Upper lobe of left lung (tissue), 6 donors: Measurements from ENCODE around the gene WIF1. TPM values are rescaled to one million over a fixed set of nuclear protein-coding genes. Genes with fewer than 3 reads are reported as not detected.

Source experiments
- ATAC-seq, 2 donors: fragments of 200-7000 bp; cut with Tn5 transposase; one replicate each; pipeline ENCODE4 v1.9.1; 2022; ENCODE audit warnings: mild to moderate bottlenecking in 2 of 2, moderate library complexity in 2 of 2; ENCODE audit not compliant: low FRiP score in 2 of 2
- DNase-seq, 2 donors: peaks; one replicate each; pipeline ENCODE4 v3.0.0-alpha.2; 2019 to 2020
- H3K27ac ChIP-seq, 4 donors: fragments of 200-600 bp; sonication (generic); one replicate each; pipeline ENCODE4 v1.5.1; 2016 to 2019
- H3K27me3 ChIP-seq, 4 donors: fragments of 200-600 bp; sonication (generic); one replicate each; pipeline ENCODE4 v1.5.1; 2017 to 2019
- H3K36me3 ChIP-seq, 4 donors: fragments of 200-600 bp; sonication (generic); one replicate each; pipeline ENCODE4 v1.5.1; 2016 to 2019
- H3K4me1 ChIP-seq, 4 donors: fragments of 200-600 bp; sonication (generic); one replicate each; pipeline ENCODE4 v1.5.1; 2018 to 2019
- H3K4me3 ChIP-seq, 4 donors: fragments of 200-600 bp; sonication (generic); one replicate each; pipeline ENCODE4 v1.5.1; 2017 to 2019; ENCODE audit warnings: mild to moderate bottlenecking in 2 of 4, moderate library complexity in 1 of 4
- H3K9me3 ChIP-seq, 4 donors: fragments of 200-600 bp; sonication (generic); one replicate each; pipeline ENCODE4 v1.5.1; 2018 to 2019
- CTCF ChIP-seq, 6 experiments: fragments of 450-650 bp in 4 of 6; fragments of 200-600 bp in 2 of 6; sonication (generic) in 2 of 6; IDR thresholded peaks; one replicate each; pipeline ENCODE4 v1.5.1; 2016 to 2019; ENCODE audit warnings: antibody characterized with exemption in 6 of 6
- EP300 ChIP-seq, 4 donors: sonication (generic); formaldehyde crosslinking; IDR thresholded peaks; one replicate each; pipeline ENCODE4 v1.5.1; 2017; ENCODE audit warnings: antibody characterized with exemption in 4 of 4, control low read depth in 2 of 4
- POLR2A ChIP-seq, 4 donors: fragments of 450-650 bp; IDR thresholded peaks; one replicate each; pipeline ENCODE4 v1.5.1; 2016 to 2017; ENCODE audit warnings: antibody characterized with exemption in 4 of 4, mild to moderate bottlenecking in 2 of 4
- POLR2AphosphoS5 ChIP-seq, 2 donors: sonication (generic); formaldehyde crosslinking; IDR thresholded peaks; one replicate each; pipeline ENCODE4 v1.5.1; 2017; ENCODE audit warnings: antibody characterized with exemption in 2 of 2
- WGBS, 2 donors: methylation state at CpG; one replicate each; pipeline ENCODE4 v1.1.5; 2017 to 2018; 5-methylcytosine and 5-hydroxymethylcytosine counted together
- total RNA-seq, 6 donors: library from RNA; depleted of rRNA in 4 of 6; stranded (reverse); fragments of >200 nt in 4 of 6; gene quantifications; one replicate each; pipeline versions ENCODE4 v1.1.0 to v1.2.1, GENCODE V29; 2016 to 2021
- donor health status: DM: no; HTN: no; CAD: no; lungs with moderate emphysema.
- donor health status: DM: no; HTN: yes; CAD: no; lungs with severe emphysema.

WIF1 gene
- total RNA-seq, 6 donors from 2014 or later, result 32.6 to 250 (median 64.4) TPM

- DNase-seq (no peak), ATAC-seq (no peak)
- Histone ChIP-seq H3K27me3 (no peaks in the 10 kb centered on the region), H3K4me3 (no peak overlapping the region), H3K27ac (no peak overlapping the region), H3K36me3 (no peaks in the 10 kb centered on the region), H3K9me3 (no peaks in the 10 kb centered on the region), H3K4me1 (no peaks in the 10 kb centered on the region)
- 80 to 91% methylated on average over 8 of the region's 8 CpGs for WGBS, 2 donors
- TF ChIP-seq POLR2A (IDR thresholded peaks at IDR 0.05), result no peak
Measured at GRCh38 chr12:65067383-65067782, 53.7 kb downstream of the WIF1 start.

GRCh38 chr12:65055859-65056258, 65.2 kb downstream of the WIF1 start:
- TF ChIP-seq POLR2AphosphoS5 (IDR thresholded peaks at IDR 0.05) (no peak), POLR2A (IDR thresholded peaks at IDR 0.05) (no peak), EP300 (IDR thresholded peaks at IDR 0.05) (no peak), CTCF (IDR thresholded peaks at IDR 0.05) (no peak)
- no peaks in the 10 kb centered on the region for H3K4me1 ChIP-seq
- 59 to 64% methylated on average over 4 of the region's 4 CpGs for WGBS, 2 donors
- no peak for ATAC-seq
- H3K27ac ChIP-seq, result no peak overlapping the region
- DNase-seq, result no peak
- H3K36me3 ChIP-seq, result no peaks in the 10 kb centered on the region
- H3K27me3 ChIP-seq, result no peaks in the 10 kb centered on the region
- H3K4me3 ChIP-seq, result no peak overlapping the region
- no peaks in the 10 kb centered on the region for H3K9me3 ChIP-seq

- H3K27me3 ChIP-seq, result no peaks in the 10 kb centered on the region
- TF ChIP-seq POLR2A (IDR thresholded peaks at IDR 0.05) (no peak), POLR2AphosphoS5 (IDR thresholded peaks at IDR 0.05) (no peak), CTCF (IDR thresholded peaks at IDR 0.05) (no peak), EP300 (IDR thresholded peaks at IDR 0.05) (no peak)
- DNase-seq (peak in 1 of 2 donors; percentile 21), ATAC-seq (no peak)
- no peak overlapping the region for H3K27ac ChIP-seq
- H3K36me3 ChIP-seq, result no peaks in the 10 kb centered on the region
- H3K9me3 ChIP-seq, result no peaks in the 10 kb centered on the region
- WGBS, 2 donors, result 87 to 88% methylated on average over 9 of the region's 9 CpGs
- H3K4me1 ChIP-seq, result no peaks in the 10 kb centered on the region
- no peak overlapping the region for H3K4me3 ChIP-seq
Measured at GRCh38 chr12:65051218-65051617, 69.9 kb downstream of the WIF1 start.

GRCh38 chr12:65045269-65045668, 75.8 kb downstream of the WIF1 start:
- TF ChIP-seq POLR2A (IDR thresholded peaks at IDR 0.05) (no peak), CTCF (IDR thresholded peaks at IDR 0.05) (no peak), EP300 (IDR thresholded peaks at IDR 0.05) (no peak), POLR2AphosphoS5 (IDR thresholded peaks at IDR 0.05) (no peak)
- Histone ChIP-seq H3K4me1 (no peaks in the 10 kb centered on the region), H3K27me3 (no peaks in the 10 kb centered on the region), H3K9me3 (no peaks in the 10 kb centered on the region), H3K4me3 (no peak overlapping the region), H3K36me3 (no peaks in the 10 kb centered on the region), H3K27ac (no peak overlapping the region)
- 58 to 63% methylated on average over 4 of the region's 4 CpGs for WGBS, 2 donors
- no peak for DNase-seq
- no peak for ATAC-seq

GRCh38 chr12:65039301-65039700, 81.8 kb downstream of the WIF1 start:
- DNase-seq (peak in 1 of 2 donors; percentile 6), ATAC-seq (peak in 1 of 2 donors; percentile 46)
- Histone ChIP-seq H3K9me3 (peaks cover 0 to 7% (median 0%) of the 10 kb centered on the region in 4 donors), H3K27me3 (no peaks in the 10 kb centered on the region), H3K27ac (no peak overlapping the region), H3K4me3 (no peak overlapping the region), H3K4me1 (no peaks in the 10 kb centered on the region), H3K36me3 (no peaks in the 10 kb centered on the region)
- TF ChIP-seq CTCF (IDR thresholded peaks at IDR 0.05) (no peak), POLR2AphosphoS5 (IDR thresholded peaks at IDR 0.05) (no peak), EP300 (IDR thresholded peaks at IDR 0.05) (no peak), POLR2A (IDR thresholded peaks at IDR 0.05) (no peak)
- 93% methylated on average over 2 of the region's 2 CpGs; no CpG with 5 or more reads in 1 of the 2 donors for WGBS, 2 donors
